HG03280 (cell line): ENCODE results near the gene AP2A1.

Experiments
- ATAC-seq: cut with Tn5 transposase; IDR thresholded peaks from one replicate; pipeline ENCODE4 v1.9.1; 2021; ENCODE audit warnings: mild to moderate bottlenecking, moderate library complexity; ENCODE audit not compliant: unreplicated experiment

Gene AP2A1

GRCh38 chr19:49764341-49764740 is 2.5 kb upstream of the AP2A1 start:
- ATAC-seq: no peak

- peak; percentile 92 for ATAC-seq
Measured at GRCh38 chr19:49766007-49766929, 533 bp upstream of the AP2A1 start.

- no peak for ATAC-seq
Measured at GRCh38 chr19:49767381-49767780, 580 bp downstream of the AP2A1 start.

GRCh38 chr19:49767967-49768581 is 1.3 kb downstream of the AP2A1 start:
- no peak for ATAC-seq

- ATAC-seq: no peak
Measured at GRCh38 chr19:49770529-49770928, 3.7 kb downstream of the AP2A1 start.

GRCh38 chr19:49771674-49772139 is 4.9 kb downstream of the AP2A1 start:
- ATAC-seq: no peak

GRCh38 chr19:49772850-49773432 is 6.1 kb downstream of the AP2A1 start:
- no peak for ATAC-seq

- ATAC-seq: no peak
Measured at GRCh38 chr19:49773663-49774350, 7.0 kb downstream of the AP2A1 start.

- no peak for ATAC-seq
Measured at GRCh38 chr19:49774969-49775368, 8.2 kb downstream of the AP2A1 start.

GRCh38 chr19:49775742-49776370 is 9.1 kb downstream of the AP2A1 start:
- no peak for ATAC-seq

- ATAC-seq: no peak
Measured at GRCh38 chr19:49776371-49776764, 9.6 kb downstream of the AP2A1 start.

- no peak for ATAC-seq
Measured at GRCh38 chr19:49779731-49780555, 13.1 kb downstream of the AP2A1 start.

- no peak for ATAC-seq
Measured at GRCh38 chr19:49780861-49781260, 14.1 kb downstream of the AP2A1 start.

- ATAC-seq: no peak
Measured at GRCh38 chr19:49781394-49781793, 14.6 kb downstream of the AP2A1 start.

- no peak for ATAC-seq
Measured at GRCh38 chr19:49782515-49782914, 15.7 kb downstream of the AP2A1 start.

GRCh38 chr19:49786376-49786820 is 19.6 kb downstream of the AP2A1 start:
- no peak for ATAC-seq

- ATAC-seq: no peak
Measured at GRCh38 chr19:49787746-49788145, 20.9 kb downstream of the AP2A1 start.

- ATAC-seq: no peak
Measured at GRCh38 chr19:49788857-49789256, 22.1 kb downstream of the AP2A1 start.

- no peak for ATAC-seq
Measured at GRCh38 chr19:49790866-49791265, 24.1 kb downstream of the AP2A1 start.
